ENCODE results near the gene MLNR. TPM values are rescaled to one million over a fixed set of nuclear protein-coding genes. Genes with fewer than 3 reads are reported as not detected.

The MLNR gene
- total RNA-seq, 1 experiment from 2014 or later = not detected

DNA sequence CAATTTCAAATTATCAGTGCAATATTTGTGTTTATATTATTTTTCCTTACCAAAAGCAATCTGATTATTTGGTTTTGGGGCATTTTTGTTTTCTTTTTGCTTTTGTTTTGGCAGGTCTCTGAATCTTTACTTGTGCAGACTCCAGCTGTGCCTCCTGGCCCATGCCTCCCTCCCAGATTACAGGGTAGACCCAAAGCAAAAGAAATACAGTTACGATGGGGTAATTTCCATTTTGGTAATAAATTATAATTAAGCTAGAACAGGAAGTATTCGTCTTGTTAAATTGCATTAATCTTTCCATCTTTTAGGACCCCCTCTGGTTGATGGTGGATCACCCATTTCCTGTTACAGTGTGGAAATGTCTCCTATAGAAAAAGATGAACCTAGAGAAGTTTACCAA, 29.2 kb upstream of the MLNR start:
- RAD21 ChIA-PET (ENCODE audit: low non-redundant PET in 1 of 2, low total read pairs in 2 of 2, uncharacterized antibody in 2 of 2, unreplicated experiment in 2 of 2) = no interaction called here
- intact Hi-C loops (cut with micrococcal nuclease) = no loop called here
- no TSS peak for BruUV-seq (replicated peaks)
- CTCF ChIA-PET = no interaction called here
- DNase-seq (ENCODE audit: low read depth, low spot score) (no peak), ATAC-seq (no peak)
- H3K79me2 ChIP-seq (ENCODE audit: insufficient read depth, low read length) = no peaks in the 10 kb centered on the region
- H3K9me2 ChIP-seq (ENCODE audit: insufficient read depth) = no peaks in the 10 kb centered on the region
- H2AFZ ChIP-seq (ENCODE audit: low read depth, low read length, poor library complexity, severe bottlenecking) = no peak overlapping the region
- no peak overlapping the region for H3K9ac ChIP-seq (ENCODE audit: low read length)
- peaks cover 0 to 22% of the 10 kb centered on the region in 2 experiments; a peak in 3 of 4 replicates for H3K36me3 ChIP-seq (ENCODE audit: control insufficient read depth in 1 of 2, insufficient read depth in 2 of 2, low read length in 2 of 2)
- no peaks in the 10 kb centered on the region for H4K20me1 ChIP-seq (ENCODE audit: insufficient read depth)
- no peak overlapping the region for H3K27ac ChIP-seq (ENCODE audit: low read depth, low read length)
- POLR2A ChIA-PET = no interaction called here
- no peak for TF ChIP-seq POLR2AphosphoS5 (IDR thresholded peaks at IDR 0.05; ENCODE audit: low read depth, low read length)
- H3K4me2 ChIP-seq (ENCODE audit: low read length) = no peak overlapping the region
- H3K27me3 ChIP-seq (ENCODE audit: insufficient read depth, low read length) = no peaks in the 10 kb centered on the region
- no peaks in the 10 kb centered on the region for H3K9me3 ChIP-seq (ENCODE audit: control insufficient read depth in 1 of 2, insufficient read depth in 1 of 2, low read depth in 1 of 2, low read length in 2 of 2)
- no peak overlapping the region for H3K4me3 ChIP-seq (replicated peaks in 1 of 2; ENCODE audit: low read depth in 1 of 2, low read length in 2 of 2)
- H3K4me1 ChIP-seq (ENCODE audit: control insufficient read depth in 1 of 2, insufficient read depth in 2 of 2, low read length in 2 of 2) = no peaks in the 10 kb centered on the region

GRCh38 chr13:49206641-49207040, 13.5 kb upstream of the MLNR start:
- ChIA-PET RAD21 (ENCODE audit: low non-redundant PET in 1 of 2, low total read pairs in 2 of 2, uncharacterized antibody in 2 of 2, unreplicated experiment in 2 of 2) (no interaction called here), CTCF (no interaction called here), POLR2A (no interaction called here)
- no peak for ATAC-seq
- no peaks in the 10 kb centered on the region for H4K20me1 ChIP-seq (ENCODE audit: insufficient read depth)
- H3K9me2 ChIP-seq (ENCODE audit: insufficient read depth) = no peaks in the 10 kb centered on the region
- H3K4me2 ChIP-seq (ENCODE audit: low read length) = no peak overlapping the region
- H3K79me2 ChIP-seq (ENCODE audit: insufficient read depth, low read length) = no peaks in the 10 kb centered on the region
- peaks cover 13 to 23% of the 10 kb centered on the region in 2 experiments; a peak in 3 of 4 replicates for H3K36me3 ChIP-seq (ENCODE audit: control insufficient read depth in 1 of 2, insufficient read depth in 2 of 2, low read length in 2 of 2)
- intact Hi-C loops (cut with micrococcal nuclease) = no loop called here
- H3K4me3 ChIP-seq (replicated peaks in 1 of 2; ENCODE audit: low read depth in 1 of 2, low read length in 2 of 2) = no peak overlapping the region
- DNase-seq (ENCODE audit: low read depth, low spot score) = no peak
- TF ChIP-seq, protein P1, sequence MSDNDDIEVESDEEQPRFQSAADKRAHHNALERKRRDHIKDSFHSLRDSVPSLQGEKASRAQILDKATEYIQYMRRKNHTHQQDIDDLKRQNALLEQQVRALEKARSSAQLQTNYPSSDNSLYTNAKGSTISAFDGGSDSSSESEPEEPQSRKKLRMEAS (IDR thresholded peaks at IDR 0.05) = no peak
- TF ChIP-seq JUND (IDR thresholded peaks at IDR 0.05) = no peak
- no peak for TF ChIP-seq CEBPB (IDR thresholded peaks at IDR 0.05; ENCODE audit: low read depth)
- no peak for TF ChIP-seq SP1 (IDR thresholded peaks at IDR 0.05; ENCODE audit: low read depth)
- TF ChIP-seq ZBTB33 (IDR thresholded peaks at IDR 0.05; ENCODE audit: extremely low read depth, insufficient replicate concordance, low read length) = no peak
- no peak overlapping the region for H3K27ac ChIP-seq (ENCODE audit: low read depth, low read length)
- H2AFZ ChIP-seq (ENCODE audit: low read depth, low read length, poor library complexity, severe bottlenecking) = no peak overlapping the region
- no TSS peak for BruUV-seq (replicated peaks)
- no peaks in the 10 kb centered on the region for H3K4me1 ChIP-seq (ENCODE audit: control insufficient read depth in 1 of 2, insufficient read depth in 2 of 2, low read length in 2 of 2)
- no peaks in the 10 kb centered on the region for H3K27me3 ChIP-seq (ENCODE audit: insufficient read depth, low read length)
- H3K9ac ChIP-seq (ENCODE audit: low read length) = no peak overlapping the region
- H3K9me3 ChIP-seq (ENCODE audit: control insufficient read depth in 1 of 2, insufficient read depth in 1 of 2, low read depth in 1 of 2, low read length in 2 of 2) = no peaks in the 10 kb centered on the region
